OCI-LY7 (cell line): ENCODE measurements around the gene GADD45GIP1. TPM values are rescaled to one million over a fixed set of nuclear protein-coding genes. Genes with fewer than 3 reads are reported as not detected.
A peak's percentile ranks its signal among the peaks of the same experiment; 100 is the strongest.

Experiments
- BruUV-seq: library from RNA; stranded (reverse); fragments of 400-500 nt; replicated peaks from 2 replicates; lab custom pipeline; 2021; lab: Mats Ljungman, UMichigan
- CTCF ChIA-PET: fragments of 300-600 bp; sonication (Branson Sonifier 250); formaldehyde crosslinking; loops from one replicate; lab custom pipeline; 2022; ENCODE audit warnings: antibody characterized with exemption; ENCODE audit not compliant: unreplicated experiment; lab: Charles Lee
- POLR2A ChIA-PET: fragments of 300-600 bp; sonication (Branson Sonifier 250); formaldehyde crosslinking; loops from one replicate; lab custom pipeline; 2022; ENCODE audit warnings: antibody characterized with exemption; lab: Charles Lee
- DNase-seq: peaks from one replicate; pipeline ENCODE4 v3.0.0-alpha.2; 2015; ENCODE audit warnings: low spot score
- H2AFZ ChIP-seq: fragments of 200-600 bp; sonication (generic), shearing (Covaris generic); 2 replicates; pipeline ENCODE4 v1.6.1; 2014; ENCODE audit warnings: mild to moderate bottlenecking, antibody characterized with exemption, low read length, moderate library complexity
- H3K27ac ChIP-seq: fragments of 200-600 bp; sonication (generic); 2 replicates; pipeline ENCODE4 v1.5.1; 2014; ENCODE audit warnings: mixed run types, low read depth, mild to moderate bottlenecking, moderate library complexity, low read length, inconsistent platforms; ENCODE audit not compliant: poor library complexity, severe bottlenecking
- H3K36me3 ChIP-seq: fragments of 200-600 bp; sonication (generic); 2 replicates; pipeline ENCODE4 v1.6.1; 2014; ENCODE audit warnings: mild to moderate bottlenecking, antibody characterized with exemption, low read length, moderate library complexity, mixed read lengths; ENCODE audit not compliant: insufficient read depth
- H3K4me1 ChIP-seq: fragments of 200-600 bp; sonication (generic); 2 replicates; pipeline ENCODE4 v1.5.1; 2014; ENCODE audit warnings: mild to moderate bottlenecking, low read length; ENCODE audit not compliant: insufficient read depth, poor library complexity, severe bottlenecking
- H3K4me2 ChIP-seq: fragments of 200-600 bp; sonication (generic); 2 replicates; pipeline ENCODE4 v1.6.1; 2014; ENCODE audit warnings: mild to moderate bottlenecking, low read length
- H3K4me3 ChIP-seq: fragments of 200-600 bp; sonication (generic); 2 replicates; pipeline ENCODE4 v1.5.1; 2014; ENCODE audit warnings: mild to moderate bottlenecking, low read depth, low read length; ENCODE audit not compliant: poor library complexity, severe bottlenecking
- H3K79me2 ChIP-seq: fragments of 200-600 bp; sonication (generic); 2 replicates; pipeline ENCODE4 v1.6.1; 2016; ENCODE audit warnings: low read depth, mild to moderate bottlenecking, low read length, moderate library complexity, mixed read lengths; ENCODE audit not compliant: insufficient read depth
- H3K9me2 ChIP-seq: fragments of 200-600 bp; sonication (generic); 2 replicates; pipeline ENCODE4 v1.6.1; 2016; ENCODE audit warnings: mild to moderate bottlenecking, low read length, mixed read lengths; ENCODE audit not compliant: insufficient read depth
- H3K9me3 ChIP-seq: fragments of 200-600 bp; sonication (generic); 2 replicates; pipeline ENCODE4 v1.6.1; 2014; ENCODE audit warnings: mild to moderate bottlenecking, mixed run types, low read length, mixed read lengths
- H4K20me1 ChIP-seq: fragments of 200-600 bp; sonication (generic); 2 replicates; pipeline ENCODE4 v1.6.1; 2014; ENCODE audit warnings: mild to moderate bottlenecking, antibody characterized with exemption, low read length, moderate library complexity, mixed read lengths; ENCODE audit not compliant: insufficient read depth
- EZH2phosphoT487 ChIP-seq: fragments of 200-600 bp; sonication (generic); IDR thresholded peaks from 2 replicates; pipeline ENCODE4 v1.6.1; 2018; ENCODE audit warnings: low read depth, borderline replicate concordance, mild to moderate bottlenecking, mixed run types, antibody characterized with exemption, low read length, moderate library complexity, mixed read lengths
- intact Hi-C: fragments of 100-400 bp; cut with micrococcal nuclease; formaldehyde crosslinking; loops from one replicate; pipeline ENCODE4 v1.10.0; 2022; ENCODE audit not compliant: unreplicated experiment
- total RNA-seq, 2 experiments: library from RNA; depleted of rRNA in 1 of 2; stranded (reverse); fragments of >200 nt in 1 of 2; shearing (Covaris generic) in 1 of 2; gene quantifications; 2 replicates each; pipeline ENCODE4 v1.2.3, GENCODE V29; 2014 to 2022
- TF ChIP-seq, protein P1 (sequence below): fragments of 200-600 bp; sonication (generic); conservative IDR thresholded peaks from 2 replicates; pipeline ENCODE4 v1.5.1; 2014; ENCODE audit warnings: mild to moderate bottlenecking, antibody characterized with exemption, low read length, moderate library complexity, mixed read lengths

GADD45GIP1 gene
- total RNA-seq, 2 experiments from 2014 or later = 29.5 to 32.4 TPM

DNA sequence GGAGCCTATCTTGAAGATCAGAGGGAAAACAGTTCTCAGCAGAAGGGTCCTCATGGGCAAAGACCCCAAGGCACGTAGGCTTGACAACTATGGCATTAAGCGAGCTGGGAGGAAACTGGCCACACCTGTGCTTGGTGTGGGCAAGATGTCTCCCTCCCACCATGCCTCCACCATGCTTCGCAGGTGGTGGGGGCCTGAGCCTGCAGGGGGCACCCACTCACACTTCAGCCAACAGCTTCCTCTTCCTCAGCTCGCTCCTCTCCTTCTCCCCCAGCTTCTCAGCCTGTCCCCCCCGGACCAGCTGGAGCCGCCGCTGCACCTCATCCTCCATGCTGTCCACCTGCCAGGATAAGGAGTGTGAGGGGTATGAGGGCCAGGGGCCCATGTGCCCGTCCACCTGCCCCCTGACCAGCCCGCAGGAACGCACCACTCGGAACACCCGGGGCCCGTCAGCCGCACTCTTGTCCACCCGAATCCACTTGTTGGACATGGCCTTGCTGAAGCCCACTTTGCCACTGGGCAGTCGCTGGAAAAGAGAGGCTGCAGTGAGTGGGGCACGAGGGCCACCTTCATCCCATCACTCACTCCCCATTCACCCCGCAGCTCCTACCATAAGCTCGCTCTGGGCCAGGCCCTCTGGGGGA is 26.9 kb downstream of the GADD45GIP1 start:
- ChIA-PET POLR2A (interaction anchor here (1.0 kb wide), 1 partner anchor 36 kb away, joined by 4 read pairs; no protein-coding TSS in a partner anchor), CTCF (interaction anchor here (0.6 kb wide), 1 partner anchor 49 kb away, joined by 5 read pairs; the partner anchor contains the start of gene DNASE2)
- DNase-seq = no peak
- no peak overlapping the region for H3K27ac ChIP-seq
- H3K9me2 ChIP-seq = no peaks in the 10 kb centered on the region
- peaks cover 8% of the 10 kb centered on the region; the same call in 1 of the 2 replicates for H4K20me1 ChIP-seq
- no TSS peak for BruUV-seq
- H3K9me3 ChIP-seq = no peaks in the 10 kb centered on the region
- intact Hi-C loops = no loop called here
- H3K79me2 ChIP-seq = peaks cover 26% of the 10 kb centered on the region
- no peak for TF ChIP-seq EZH2phosphoT487
- TF ChIP-seq, protein P1, sequence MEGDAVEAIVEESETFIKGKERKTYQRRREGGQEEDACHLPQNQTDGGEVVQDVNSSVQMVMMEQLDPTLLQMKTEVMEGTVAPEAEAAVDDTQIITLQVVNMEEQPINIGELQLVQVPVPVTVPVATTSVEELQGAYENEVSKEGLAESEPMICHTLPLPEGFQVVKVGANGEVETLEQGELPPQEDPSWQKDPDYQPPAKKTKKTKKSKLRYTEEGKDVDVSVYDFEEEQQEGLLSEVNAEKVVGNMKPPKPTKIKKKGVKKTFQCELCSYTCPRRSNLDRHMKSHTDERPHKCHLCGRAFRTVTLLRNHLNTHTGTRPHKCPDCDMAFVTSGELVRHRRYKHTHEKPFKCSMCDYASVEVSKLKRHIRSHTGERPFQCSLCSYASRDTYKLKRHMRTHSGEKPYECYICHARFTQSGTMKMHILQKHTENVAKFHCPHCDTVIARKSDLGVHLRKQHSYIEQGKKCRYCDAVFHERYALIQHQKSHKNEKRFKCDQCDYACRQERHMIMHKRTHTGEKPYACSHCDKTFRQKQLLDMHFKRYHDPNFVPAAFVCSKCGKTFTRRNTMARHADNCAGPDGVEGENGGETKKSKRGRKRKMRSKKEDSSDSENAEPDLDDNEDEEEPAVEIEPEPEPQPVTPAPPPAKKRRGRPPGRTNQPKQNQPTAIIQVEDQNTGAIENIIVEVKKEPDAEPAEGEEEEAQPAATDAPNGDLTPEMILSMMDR = peak; percentile 44; the same call in 1 of the 2 replicates
- H3K36me3 ChIP-seq = peaks cover 61% of the 10 kb centered on the region
- H3K4me2 ChIP-seq = no peak overlapping the region
- H2AFZ ChIP-seq = no peak overlapping the region
- H3K4me3 ChIP-seq = no peak overlapping the region
- peaks cover 18% of the 10 kb centered on the region for H3K4me1 ChIP-seq

DNA sequence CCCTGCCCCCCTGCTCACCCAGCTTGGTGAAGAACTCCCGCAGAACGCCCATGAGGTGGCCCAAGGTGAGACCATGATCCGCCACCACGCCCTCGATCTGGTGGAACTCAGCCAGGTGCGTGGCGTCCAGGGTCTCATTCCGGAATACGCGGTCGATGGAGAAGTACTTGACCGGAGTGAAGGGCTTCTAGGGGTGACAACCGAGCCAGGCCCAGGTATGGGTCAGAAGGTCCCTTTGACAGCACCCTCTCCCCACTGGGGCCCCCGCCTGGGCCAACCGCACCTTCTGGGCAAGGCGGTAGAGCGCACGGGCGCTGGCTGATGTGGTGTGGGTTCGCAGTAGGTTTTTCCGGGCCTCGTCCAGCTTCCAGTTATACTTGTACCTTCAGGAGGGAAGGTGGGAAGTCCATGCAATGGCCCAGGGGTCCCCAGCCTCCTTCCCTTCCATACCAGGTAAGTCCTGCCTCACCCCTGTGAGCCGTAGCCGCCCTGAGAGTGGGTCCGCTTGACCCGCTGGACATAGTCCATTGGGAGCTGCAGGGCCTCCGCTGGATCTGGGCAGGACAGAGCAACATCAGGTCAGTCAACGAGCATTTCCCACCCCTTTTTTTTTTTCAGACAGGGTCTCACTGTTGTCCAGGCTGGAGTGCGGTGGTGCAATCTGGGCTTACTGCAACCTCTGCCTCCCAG is 32.3 kb downstream of the GADD45GIP1 start:
- Histone ChIP-seq H3K27ac (no peak overlapping the region), H2AFZ (no peak overlapping the region), H3K79me2 (no peaks in the 10 kb centered on the region), H3K4me3 (no peak overlapping the region), H3K9me2 (no peaks in the 10 kb centered on the region), H3K9me3 (no peaks in the 10 kb centered on the region), H4K20me1 (no peaks in the 10 kb centered on the region), H3K36me3 (peaks cover 84% of the 10 kb centered on the region), H3K4me2 (no peak overlapping the region), H3K4me1 (no peaks in the 10 kb centered on the region)
- CTCF ChIA-PET = no interaction called here
- BruUV-seq = no TSS peak
- TF ChIP-seq, protein P1 = no peak
- TF ChIP-seq EZH2phosphoT487 = no peak
- DNase-seq = no peak
- intact Hi-C loops = no loop called here
- POLR2A ChIA-PET = no interaction called here

DNA sequence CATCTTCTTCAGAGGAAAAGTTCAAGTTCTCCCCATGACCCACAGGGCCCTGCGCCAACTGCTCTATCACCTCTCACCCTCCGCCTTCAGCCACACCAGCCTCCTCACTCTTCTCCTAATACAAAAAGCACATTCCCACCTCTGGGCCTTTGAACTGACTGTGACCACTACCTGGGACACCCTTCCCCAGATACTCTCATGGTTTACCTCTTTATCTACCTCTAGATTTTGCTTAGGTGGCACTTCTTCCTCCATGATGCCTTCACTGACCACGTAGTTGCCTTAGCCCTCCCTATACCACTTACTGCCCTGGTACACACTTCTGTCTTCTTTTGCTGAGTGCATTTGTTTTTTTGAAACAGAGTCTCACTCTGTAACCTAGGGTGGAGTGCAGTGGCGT is 34.1 kb downstream of the GADD45GIP1 start:
- Histone ChIP-seq H3K79me2 (no peaks in the 10 kb centered on the region), H3K4me3 (no peak overlapping the region), H3K27ac (no peak overlapping the region), H3K9me3 (no peaks in the 10 kb centered on the region), H3K36me3 (peaks cover 66% of the 10 kb centered on the region), H4K20me1 (no peaks in the 10 kb centered on the region), H3K9me2 (no peaks in the 10 kb centered on the region), H3K4me1 (peaks cover 12% of the 10 kb centered on the region), H2AFZ (no peak overlapping the region), H3K4me2 (no peak overlapping the region)
- no TSS peak for BruUV-seq
- intact Hi-C loops = no loop called here
- CTCF ChIA-PET = no interaction called here
- TF ChIP-seq, protein P1 = no peak
- TF ChIP-seq EZH2phosphoT487 = no peak
- POLR2A ChIA-PET = no interaction called here
- no peak for DNase-seq
